HG03558 (cell line): Measurements from ENCODE around the gene KCNG2.
"Not testable (repeated sequence)": the region's sequence is repeated elsewhere in the genome, so short reads cannot be mapped to it uniquely, and the experiment has no call there.

ENCODE experiments used
- ATAC-seq: cut with Tn5 transposase; IDR thresholded peaks from one replicate; pipeline ENCODE4 v1.9.1; 2021; ENCODE audit warnings: moderate number of reproducible peaks; ENCODE audit not compliant: unreplicated experiment; ENCODE audit errors: extremely low read depth

The KCNG2 gene

DNA sequence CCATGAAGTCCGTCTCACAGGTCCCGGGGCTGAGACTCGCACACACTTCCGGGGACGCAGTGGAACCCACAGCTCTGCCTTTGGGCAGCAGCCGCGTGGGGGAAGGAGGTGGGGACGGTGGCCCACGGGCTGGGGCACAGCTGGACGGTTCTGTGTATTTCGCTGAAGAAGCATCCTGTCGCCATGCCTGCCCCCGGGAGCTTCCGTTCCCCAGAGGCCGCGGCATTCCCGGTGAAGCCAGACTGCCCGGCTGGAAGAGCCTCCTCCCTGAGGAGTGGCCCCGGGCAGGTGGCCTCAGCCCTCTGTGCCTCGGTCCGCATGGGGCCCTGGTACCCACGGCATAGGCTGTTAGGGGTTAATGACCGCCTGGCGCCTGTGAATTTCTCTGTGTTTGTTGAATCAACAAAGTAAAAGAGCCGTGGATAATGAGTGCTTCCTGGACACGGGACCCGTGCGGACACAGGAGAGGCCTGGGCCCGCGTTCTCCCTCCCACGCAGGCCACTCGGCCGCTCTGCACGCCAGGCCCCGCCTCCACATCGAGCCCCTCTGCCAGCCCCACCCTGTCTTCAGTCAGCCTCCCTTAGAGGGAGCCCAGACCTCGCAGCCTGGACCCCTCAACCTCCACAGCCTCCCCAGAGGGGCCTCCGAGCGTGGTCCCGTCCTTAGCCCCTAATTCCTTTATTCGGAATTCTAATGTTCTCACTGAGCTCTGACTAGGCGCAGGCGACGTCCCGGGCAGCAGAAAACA is 51.0 kb downstream of the KCNG2 start:
- no peak for ATAC-seq

DNA sequence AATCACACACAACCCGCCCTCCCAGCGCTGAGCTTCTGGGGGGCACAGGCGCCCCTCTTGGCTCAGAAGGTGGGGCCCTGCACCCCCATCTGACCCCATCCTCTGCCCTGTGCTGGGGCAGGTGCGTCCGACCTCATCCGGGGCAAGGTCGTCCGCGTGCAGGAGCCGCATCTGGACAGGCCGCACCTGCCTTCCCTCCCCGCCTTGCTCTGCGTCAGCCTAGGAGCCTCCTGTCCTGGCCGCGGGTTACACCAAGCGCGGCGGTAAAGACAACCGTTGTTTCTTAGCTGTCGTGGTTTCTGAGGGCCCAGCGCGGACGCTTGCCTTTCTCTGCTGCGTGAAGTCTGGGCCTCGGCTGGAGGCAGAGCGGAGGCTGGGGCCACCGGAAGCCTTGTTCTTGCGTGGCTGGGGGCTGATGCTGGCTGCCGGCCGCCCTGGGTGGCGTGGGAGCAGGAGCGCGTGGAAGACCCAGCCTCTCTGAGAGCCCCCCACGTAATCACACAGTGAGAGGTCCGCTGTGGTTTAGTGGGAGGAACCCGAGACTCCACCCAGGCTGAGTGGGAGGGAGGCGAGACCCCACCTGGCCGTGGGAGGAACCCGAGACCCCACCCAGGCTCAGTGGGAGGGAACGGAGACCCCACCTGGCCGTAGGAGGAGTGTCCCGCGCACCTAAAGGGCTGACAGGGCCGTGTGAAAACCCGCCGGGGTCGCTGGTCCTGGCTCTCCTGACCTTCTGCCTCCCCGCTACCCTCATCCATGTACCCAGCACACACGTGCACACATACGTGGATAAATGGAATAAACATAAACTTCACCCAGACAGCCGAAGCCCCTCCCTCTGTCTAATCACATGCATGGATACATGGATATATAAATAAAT is 51.8 kb downstream of the KCNG2 start:
- ATAC-seq = no peak

DNA sequence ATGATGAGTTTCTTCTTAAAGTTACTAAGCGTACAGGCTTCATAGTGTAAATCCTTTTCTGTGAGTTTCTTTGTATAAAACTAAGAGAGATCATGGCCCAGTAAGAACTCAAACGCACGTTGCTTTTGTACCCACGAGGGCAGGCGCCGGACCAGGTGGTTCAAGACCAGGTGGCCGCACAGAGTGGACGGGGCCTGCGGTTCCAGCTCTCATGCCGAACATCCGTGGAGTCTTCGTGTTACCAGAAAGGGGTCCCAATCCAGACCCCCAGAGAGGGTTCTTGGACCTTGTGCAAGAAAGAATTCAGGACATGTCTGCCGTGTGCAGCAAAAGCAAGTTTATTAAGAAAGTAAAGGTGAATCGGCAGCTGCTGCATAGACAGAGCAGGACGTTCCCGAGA is 53.0 kb downstream of the KCNG2 start:
- no peak for ATAC-seq

DNA sequence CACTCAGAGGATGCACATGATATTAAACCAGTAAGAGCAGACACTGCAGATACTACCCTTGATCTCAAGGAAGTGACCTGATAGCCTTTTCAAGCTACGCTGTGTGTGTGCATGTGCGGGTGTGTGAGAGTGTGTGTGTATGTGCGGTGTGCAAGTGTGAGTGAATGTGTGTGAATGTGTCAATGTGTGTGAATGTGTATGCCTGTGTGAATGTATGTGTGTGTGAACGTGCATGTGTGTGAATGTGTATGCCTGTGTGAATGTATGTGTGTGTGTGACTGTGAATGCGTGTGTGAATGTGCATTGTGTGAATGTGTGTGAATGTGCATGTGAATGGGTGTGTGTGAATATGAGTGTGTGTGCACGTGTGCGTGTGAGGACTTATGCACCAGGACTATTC is 53.8 kb downstream of the KCNG2 start:
- no peak for ATAC-seq

DNA sequence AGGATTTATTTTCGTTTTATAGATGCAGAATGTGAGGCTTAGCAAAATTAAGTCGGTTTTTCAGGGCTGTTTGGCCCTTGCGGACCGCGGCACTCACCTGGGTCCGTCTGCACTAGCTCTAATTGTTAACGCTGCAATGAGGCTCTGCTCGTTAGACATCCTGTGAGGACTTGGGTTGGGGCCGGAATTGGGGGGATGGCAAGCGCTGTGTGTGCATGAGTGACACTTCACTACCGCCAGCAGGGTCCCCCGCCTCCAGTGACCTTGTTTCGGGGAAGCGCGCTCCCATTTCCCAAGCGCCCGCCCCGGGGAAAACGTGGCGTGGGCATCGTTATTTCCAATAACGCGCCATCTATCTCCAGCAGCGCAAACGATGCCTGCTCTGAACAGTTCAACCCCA is 54.2 kb downstream of the KCNG2 start:
- ATAC-seq = no peak

DNA sequence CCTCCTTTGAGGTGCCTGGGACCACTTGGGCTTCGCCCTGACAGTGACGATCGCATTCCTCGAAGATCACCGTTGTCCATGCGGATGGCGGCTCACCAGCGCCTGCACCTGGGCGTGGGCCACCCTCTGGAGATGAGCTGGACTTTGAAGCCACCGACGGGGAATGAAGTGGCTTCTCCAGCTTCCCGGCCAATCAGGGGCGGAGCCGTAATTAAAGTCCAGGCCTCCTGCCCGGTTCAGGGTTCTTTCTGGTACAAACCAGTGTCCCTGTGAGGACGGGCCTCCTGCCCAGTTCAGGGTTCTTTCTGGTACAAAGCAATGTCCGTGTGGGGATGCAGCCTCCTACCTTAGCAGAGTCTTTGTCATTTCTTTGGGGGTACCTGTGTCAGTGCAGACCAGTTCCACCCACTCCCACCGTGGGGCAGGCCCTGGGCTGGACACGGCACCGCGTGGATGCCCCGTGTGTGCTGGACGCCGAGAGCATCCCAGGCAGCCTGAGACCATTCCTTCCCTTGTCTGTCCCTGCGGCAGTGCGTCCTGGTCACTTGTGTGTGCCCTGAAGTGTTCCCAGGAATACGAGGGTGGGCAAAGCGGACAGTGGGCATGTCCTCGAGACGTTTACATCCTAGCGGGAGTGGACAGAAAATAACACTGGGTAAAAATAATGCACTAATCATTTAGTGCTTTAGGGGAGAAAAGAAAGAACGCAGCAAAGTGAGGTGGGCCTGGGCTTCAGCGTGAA is 55.0 kb downstream of the KCNG2 start:
- ATAC-seq = no peak

DNA sequence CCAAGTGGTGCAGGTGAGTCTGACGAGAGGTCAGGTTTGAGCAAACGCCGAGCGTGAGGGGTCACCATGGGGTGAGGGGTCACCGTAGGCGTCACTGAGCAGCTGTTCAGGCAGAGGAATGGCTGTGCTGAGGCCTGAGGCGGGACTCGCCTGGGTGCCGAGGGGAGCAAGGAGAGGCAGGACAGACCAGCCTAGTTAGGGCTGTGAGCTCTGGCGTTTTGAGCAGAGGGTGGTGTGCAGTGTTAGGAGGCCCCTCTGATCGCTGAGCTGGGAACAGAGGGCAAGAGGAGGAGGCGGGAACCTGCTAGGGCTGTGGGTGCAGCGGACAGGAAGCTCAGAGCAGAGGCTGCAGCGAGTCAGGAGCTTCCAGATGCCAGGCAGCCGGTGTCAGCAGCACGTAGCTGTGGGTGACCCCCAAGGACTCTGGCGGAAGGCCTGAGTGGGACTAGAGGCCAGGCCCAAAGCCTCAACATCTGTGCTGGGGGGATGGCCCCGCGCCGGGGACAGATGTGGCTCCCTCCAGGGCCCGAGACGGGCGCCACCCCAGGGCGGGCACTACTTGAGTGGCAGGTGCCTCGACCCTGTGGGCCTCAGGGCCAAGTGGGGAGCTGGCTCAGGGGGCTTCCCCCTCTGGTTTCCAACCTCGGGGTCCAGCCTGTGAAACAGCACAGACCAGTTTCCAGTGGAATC is 55.7 kb downstream of the KCNG2 start:
- no peak for ATAC-seq

DNA sequence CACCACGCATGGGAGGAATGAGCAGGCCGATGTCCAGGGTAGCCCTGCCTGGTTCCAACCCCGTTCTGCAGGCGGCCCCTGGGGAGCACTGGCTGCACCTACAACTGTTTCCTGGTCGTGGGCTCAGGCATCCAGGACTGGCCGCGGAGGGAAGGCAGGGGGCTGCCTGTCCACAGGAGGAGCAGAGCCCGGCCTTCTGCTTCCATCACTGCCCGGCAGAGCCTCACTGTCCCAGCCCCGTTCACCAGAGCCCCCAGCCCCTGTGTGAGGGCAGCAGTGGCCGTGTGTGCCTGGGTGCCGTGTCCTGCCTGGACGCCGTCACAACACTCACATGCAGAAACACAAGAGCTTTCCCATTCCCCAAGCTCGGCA is 56.2 kb downstream of the KCNG2 start:
- no peak for ATAC-seq

DNA sequence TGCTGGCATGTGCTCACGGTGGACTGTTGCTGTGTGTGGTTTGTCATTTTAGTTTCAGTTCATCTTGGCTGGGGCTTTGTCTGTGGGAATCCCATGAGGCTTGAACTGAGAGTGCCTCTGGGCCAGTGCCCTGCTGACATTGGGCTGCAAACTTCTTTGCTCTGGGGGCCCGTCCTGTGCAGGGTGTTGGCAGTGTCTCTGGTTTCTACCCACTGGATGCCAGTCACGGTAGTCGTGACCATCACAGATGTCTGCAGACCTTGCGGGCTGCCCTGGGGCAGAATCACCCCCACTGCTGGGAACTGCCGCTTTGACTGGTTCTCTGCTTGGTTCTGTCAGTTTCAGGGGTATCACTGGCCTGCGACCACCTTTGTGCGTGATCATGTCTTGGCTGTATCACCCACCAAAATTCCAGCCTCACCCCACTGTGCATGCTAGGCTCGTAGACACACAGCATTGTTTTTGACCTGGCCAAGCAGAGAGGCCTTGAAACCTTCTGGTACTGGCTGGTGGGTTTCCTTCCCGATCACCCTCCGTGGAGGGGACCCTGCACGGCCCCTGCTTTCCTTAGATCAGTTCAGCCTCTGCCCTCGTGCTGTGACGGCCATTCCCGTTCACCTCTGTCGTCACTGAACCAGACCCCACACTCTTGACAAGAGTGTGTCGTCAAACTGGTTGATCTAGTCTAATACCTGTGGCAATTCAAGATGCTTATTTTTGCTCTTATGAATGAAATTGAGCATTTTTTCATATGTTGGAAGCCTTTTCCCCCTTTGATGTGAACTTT is 57.6 kb downstream of the KCNG2 start:
- no peak for ATAC-seq

DNA sequence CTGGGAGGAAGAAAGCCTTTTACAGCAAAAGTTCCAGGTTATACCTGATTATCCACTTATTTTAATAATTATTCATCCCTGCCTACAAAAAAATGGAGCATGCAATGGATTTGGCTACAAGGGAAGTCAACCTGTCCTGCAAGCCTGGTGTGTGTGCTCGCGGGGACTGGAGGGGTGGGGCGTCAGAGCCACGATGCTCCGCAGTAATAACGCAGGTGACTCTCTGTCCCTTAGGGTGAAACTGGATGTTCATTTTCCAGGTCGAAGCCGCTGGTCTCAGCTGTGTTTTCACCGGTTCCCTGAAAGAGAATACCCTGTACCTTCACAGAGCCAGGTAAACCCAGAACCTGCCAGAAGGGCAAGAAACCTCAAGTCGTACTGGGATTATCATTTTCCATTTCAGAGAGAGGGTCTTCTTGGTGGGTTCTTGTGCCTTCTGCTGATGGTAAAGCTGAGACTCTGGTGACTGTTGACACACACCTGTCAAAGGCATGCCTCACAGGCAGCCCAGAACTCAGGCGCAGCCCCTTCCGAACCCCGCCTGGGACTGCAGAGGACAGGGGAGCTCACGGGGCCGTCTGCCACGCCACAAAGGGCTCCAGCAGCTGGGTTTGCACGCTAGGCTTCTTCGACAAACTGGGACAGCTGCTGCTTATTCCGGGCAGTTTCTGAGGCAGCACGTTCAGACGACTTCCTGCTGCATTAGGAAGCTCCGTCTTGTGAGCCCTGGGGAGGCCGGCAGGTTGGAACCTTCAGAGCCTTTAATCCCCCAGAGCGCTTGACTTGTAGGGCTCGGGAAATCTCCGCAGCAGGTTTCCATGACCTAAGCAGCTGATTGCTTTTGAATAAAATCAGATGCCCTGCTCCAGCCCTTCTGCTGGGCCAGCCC is 58.6 kb downstream of the KCNG2 start:
- no peak for ATAC-seq

DNA sequence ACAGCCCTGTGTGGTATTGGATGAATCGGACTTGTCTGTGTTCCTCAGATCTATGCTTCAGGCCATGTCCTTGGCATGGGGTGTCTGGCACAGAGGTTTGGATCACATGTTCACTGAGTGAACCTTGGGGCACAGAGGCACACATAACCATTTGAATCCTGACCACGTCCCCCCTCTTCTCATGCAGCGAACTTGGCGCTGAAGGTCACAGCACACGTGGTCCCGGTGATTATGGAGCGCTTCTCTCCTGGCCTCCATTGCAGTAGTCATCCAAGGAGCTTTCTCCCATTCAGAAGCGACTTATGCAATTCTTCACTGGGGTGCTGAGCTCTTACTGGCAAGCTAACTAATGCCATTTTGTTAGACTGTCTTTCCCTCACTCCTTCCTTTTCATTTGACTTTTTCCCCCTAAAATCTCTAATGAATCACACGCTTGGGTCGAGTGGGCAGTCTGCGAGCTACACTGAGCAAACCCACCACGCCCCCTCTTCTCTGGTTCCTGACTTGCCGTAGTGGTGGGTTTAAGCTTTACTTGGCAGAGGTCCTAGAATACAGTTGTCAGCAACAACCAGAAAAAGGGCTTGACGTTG is 59.4 kb downstream of the KCNG2 start:
- ATAC-seq = no peak

DNA sequence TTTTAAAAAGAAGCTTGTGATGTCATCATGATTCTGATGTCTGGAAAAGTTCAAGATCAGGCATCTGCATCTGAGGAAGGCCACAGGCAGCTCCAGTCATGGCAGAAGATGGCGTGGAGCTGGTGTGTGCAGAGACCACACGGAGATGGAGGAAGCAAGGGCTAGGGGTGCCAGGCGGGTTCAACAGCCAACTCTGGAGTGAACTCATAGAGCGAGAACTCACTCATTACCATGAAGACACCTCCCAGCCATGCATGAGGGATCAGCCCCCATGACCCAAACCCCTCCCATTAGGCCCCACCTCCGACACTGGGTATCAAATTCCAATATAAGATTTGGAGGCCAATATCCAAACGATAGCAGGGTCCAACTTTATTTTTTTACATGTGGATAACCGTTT is 61.6 kb downstream of the KCNG2 start:
- ATAC-seq = no peak

DNA sequence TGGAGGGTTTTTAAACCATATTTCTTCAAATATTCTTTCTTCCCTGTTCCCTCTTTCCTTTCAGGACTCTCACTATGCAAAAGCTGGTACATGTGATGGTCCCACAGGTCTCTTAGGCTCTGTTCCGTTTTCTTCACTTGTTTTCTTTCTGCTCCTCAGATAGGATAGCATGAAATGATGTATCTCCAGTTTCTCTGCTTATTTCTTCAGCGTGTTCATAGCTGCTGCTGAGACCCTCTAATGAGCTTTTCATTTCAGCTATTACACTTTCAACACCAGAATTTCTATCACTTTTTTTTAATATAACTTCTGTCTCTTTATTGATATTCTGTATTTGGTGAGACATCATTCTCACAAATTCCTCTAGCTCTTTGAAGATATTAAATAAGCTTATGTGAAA is 63.9 kb downstream of the KCNG2 start:
- ATAC-seq = no peak

DNA sequence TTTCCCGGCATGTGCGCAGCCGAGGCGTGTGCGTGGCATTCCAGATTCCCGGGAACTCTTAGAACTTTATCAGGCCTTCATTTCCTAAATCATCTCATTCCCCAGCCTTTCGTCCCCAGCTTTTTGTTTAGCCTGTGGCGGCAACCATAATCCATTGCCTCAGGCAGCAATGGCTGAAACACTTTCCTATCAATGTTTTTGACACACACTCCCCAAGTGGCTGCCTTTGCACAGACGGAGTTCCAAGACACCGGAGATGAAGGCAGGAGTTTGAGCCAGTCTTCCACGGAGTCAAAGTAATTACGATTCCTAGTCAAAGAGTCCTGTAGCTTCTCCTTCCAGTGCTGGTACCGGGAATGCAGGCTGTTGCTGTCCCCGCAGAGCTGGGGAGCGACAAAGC is 64.8 kb downstream of the KCNG2 start:
- ATAC-seq = no peak

DNA sequence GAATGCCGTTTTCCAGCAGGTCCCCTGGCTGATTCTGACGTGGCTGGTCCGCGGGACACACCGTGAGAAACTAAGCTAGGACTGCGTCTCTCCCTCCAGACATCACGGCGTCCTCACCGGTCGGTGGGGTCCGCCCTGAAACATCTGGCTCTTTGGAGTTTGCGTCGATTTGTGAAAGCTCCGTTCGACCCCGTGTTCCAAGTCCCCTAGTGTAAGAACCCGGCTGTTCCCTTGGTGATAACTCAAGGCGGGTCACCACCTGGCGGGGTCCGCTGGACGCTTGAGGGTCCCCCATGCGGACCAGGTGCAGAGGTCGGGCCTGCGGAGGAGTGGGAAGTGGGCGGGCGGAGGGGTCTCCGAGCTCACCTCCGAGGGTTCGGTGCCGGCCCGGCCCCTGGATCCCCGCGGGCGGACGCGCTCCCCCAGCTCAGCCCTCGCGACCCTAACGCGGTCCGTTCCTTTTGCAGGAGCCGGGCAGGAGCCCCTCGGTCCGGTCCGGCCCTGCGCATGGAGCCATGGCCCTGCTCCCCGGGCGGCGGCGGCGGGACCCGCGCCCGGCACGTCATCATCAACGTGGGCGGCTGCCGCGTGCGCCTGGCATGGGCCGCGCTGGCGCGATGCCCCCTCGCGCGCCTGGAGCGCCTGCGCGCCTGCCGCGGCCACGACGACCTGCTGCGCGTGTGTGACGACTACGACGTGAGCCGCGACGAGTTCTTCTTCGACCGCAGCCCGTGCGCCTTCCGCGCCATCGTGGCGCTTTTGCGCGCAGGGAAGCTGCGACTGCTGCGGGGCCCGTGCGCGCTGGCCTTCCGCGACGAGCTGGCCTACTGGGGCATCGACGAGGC is 65.6 kb downstream of the KCNG2 start:
- no peak for ATAC-seq

DNA sequence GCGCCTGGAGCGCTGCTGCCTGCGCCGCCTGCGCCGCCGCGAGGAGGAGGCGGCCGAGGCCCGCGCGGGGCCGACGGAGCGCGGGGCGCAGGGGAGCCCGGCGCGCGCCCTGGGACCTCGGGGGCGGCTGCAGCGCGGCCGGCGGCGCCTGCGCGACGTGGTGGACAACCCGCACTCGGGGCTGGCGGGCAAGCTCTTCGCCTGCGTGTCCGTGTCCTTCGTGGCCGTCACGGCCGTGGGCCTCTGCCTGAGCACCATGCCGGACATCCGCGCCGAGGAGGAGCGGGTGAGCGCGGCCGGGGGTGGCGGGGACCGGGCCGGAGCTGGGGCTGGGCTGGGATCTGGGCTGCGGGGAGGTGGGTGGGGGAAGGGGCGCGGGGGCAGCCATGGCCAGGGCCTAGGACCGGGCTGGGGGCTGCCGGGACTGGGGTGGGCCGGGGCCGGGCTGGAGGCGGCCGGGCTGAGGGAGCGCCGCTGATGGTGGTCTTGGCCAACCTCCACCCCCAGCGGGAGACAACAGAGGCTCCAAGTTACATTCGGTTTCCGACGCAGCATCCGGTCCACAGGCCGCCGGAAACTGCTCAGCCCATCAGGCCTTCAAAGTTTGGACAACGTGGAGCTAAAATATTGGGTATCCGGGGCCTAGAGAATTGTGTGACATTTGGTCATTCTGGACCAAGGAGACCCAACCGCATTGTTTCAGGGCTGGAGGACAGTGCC is 66.4 kb downstream of the KCNG2 start:
- ATAC-seq = no peak

DNA sequence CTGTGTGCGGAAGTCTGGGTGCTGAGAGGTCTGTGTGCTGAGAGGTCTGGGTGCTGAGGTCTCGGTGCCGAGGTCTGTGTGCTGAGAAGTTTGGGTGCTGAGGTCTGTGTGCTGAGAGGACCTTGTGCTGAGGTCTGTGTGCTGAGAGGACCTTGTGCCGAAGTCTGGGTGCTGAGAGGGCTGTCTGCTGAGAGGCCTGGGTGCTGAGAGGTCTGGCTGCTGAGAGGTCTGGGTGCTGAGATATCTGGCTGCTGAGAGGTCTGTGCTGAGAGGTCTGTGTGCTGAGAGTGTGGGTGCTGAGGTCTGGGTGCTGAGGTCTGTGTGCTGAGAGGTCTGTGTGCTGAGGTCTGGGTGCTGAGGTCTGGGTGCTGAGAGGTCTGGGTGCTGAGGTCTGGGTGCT is 67.2 kb downstream of the KCNG2 start:
- ATAC-seq = not testable (repeated sequence)
